Stimulated activated CD8-positive, alpha-beta memory T cell treated with anti-CD3 and anti-CD28 coated beads, Interleukin-15, amount 100 ng/mL, for 1 hour (primary cell): ENCODE data around the gene MBTPS1.

Source experiments
- DNase-seq: peaks from one replicate; pipeline ENCODE4 v3.0.0-alpha.2; 2020; ENCODE audit warnings: low read depth

Gene MBTPS1

DNA sequence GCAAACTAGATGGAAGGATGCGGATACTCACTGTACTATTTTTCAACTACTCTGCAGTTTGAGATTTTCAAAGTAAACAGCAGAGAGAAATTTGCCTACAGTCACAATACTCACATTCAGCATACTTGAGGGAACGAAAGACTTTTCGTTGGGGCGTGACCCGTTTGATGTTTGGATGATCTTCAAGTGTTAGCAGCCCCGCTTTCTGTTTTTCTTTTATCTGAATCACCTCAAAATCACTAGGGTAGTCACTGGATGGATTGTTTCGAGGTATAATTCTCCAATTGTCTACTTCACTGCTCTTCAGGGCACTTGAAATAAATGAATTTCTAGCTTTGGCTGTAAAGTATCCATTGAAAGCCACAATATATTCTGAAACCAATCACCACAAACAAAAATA is 17.8 kb downstream of the MBTPS1 start:
- DNase-seq: no peak

DNA sequence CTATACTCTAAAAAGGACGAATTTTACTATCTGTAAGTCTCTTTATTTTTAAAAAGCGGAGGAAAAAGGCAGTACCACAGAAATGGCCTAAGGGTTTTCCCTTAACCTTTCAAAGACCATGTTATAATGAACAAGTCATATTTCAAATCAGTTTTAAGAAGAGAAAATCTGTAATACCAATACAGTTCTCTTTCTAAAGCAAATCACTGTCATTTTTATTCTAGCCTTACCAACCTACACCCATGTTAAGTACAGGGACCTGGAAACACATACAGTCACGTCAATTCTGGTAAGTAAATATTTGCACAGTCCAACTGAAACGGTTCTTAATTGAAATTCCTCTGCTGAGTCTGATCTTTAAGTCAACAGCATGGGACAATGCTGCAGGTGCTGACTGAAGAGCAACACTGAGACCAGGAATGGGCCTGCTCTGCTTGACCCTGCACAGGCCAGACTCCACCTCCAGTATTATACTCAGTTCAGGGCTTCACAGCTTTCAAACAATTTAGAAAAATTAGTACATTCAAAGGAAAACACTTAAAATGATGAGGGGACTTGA is 20.2 kb downstream of the MBTPS1 start:
- DNase-seq: no peak

- DNase-seq: no peak
These were observed 21.3 kb downstream of the MBTPS1 start for GRCh38 chr16:84095466-84095865.

GRCh38 chr16:84093879-84094270 is 22.9 kb downstream of the MBTPS1 start:
- DNase-seq: no peak

DNA sequence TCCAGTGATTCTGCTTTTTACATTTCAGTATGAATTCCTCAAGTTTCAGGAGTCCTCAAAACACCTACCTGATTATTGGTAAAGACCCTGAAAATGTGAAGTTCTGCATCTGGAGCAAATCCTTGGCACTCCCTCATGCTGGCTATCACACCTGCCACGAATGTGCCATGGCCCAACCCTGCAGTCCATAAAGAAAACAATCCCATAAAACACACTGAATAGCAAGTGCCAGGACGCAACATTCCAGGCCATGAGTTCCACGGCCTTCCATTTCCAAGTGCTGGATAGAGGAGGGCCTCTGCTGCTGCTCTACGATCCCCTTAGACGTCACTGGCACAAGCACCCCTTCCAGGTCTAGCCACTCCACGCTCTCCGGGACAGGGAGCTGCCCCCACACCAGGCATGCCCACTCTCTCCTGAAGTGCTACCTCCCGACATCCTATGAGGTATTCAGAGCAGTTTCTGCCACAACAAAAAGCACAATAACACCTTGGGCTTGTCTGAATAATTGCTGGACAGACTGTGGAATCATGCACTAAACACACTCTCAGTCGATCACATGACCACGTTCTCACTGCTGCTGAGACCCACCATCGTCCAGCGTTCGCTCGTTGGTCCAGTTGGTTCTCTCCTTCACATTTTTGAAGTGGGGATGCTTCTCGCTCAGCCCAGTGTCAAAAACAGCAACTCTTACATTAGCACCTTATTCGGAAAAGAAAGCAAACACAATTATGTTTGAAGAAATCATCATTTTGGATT is 23.4 kb downstream of the MBTPS1 start:
- no peak for DNase-seq

DNA sequence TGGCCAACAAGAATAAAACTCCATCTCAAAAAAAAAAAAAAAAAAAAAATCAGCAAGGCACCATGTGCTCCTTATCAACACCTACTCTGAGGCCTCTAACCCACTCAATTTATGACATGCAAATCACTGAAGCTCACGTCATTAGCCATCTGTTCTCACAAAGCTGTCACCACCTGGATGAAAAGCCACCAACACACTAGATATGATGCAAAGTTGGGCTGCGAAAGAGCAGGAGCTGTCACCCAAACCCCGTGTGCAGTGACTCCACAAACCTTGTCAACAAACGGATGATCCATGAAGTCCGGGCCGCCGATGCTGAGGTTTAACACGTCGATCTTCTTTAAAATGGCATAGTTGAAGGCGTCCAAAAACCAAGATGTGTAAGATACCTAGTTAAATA is 25.3 kb downstream of the MBTPS1 start:
- no peak for DNase-seq

- DNase-seq: no peak
These were observed 26.5 kb downstream of the MBTPS1 start for GRCh38 chr16:84090211-84090610.

- peak; percentile 7 for DNase-seq
These were observed 27.9 kb downstream of the MBTPS1 start for GRCh38 chr16:84088695-84089395.

- no peak for DNase-seq
These were observed 29.1 kb downstream of the MBTPS1 start for GRCh38 chr16:84087466-84088151.

- no peak for DNase-seq
These were observed 29.7 kb downstream of the MBTPS1 start for GRCh38 chr16:84087001-84087400.

GRCh38 chr16:84086341-84086740 is 30.4 kb downstream of the MBTPS1 start:
- DNase-seq: no peak

DNA sequence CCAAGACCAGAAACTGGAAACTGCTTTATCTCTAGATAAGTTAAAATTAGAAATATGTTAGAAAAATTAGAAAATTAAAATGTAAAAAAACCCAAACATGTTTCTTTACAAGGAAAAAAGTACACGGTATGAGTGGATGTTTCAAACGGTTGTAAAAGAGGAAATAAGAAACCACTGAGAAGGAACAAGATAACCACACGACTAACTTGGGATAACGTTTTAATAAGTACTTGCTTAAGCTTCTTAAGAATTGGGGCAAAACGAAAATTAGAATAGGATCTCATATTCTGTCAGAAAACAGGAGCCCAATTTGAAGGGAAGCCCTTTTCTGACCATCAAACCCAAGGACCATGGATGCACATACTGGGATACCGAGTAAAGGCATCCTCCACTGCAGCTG is 31.0 kb downstream of the MBTPS1 start:
- no peak for DNase-seq

DNA sequence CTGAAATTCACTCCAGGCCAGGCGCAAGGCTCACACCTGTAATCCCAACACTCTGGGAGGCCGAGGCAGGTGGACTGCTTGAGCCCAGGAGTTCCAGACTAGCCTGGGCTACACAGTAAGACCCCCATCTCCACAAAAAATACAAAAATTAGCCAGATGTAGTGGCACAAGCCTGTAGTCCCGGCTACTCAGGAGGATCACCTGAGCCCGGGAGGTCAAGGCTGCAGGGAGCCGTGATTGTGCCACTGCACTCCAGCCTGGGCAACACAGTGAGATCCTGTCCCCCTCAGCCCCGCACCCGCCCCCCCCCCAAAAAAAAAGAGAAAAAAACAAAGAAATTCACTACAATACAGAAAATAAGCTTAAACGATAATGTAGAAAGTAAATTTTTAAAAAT is 31.5 kb downstream of the MBTPS1 start:
- DNase-seq: no peak

DNA sequence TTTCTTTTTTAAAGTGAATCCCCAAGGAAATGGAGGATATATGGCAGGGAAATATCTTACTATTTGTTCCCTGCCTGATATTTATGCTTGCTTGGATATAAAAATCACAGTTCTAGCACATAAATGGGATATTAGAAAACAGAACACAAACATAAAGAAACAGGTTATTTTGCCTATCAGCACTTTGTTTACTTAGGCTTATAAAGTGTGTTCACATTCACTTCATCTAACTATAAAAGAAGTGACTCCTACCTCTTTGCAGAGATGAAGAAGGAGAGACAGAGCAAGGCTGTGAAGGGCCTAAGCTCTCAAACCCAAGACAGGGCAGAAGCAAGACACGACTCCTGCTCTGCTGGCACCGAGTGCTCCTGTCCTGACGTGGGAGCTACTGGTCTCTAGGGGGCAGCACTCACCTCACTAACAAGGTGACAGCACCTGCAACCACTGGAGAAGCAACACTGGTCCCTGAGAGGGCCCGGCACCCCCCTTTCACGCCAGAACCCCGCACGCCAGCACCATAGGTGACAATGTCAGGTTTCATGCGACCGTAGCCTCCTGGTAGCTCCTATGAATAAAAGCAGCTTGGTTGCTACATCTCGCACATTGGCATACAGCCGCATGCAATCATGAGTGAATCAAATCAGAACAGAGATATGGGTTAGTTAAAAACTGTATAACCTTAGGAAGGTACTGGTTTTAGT is 32.0 kb downstream of the MBTPS1 start:
- peak; percentile 37 for DNase-seq

DNA sequence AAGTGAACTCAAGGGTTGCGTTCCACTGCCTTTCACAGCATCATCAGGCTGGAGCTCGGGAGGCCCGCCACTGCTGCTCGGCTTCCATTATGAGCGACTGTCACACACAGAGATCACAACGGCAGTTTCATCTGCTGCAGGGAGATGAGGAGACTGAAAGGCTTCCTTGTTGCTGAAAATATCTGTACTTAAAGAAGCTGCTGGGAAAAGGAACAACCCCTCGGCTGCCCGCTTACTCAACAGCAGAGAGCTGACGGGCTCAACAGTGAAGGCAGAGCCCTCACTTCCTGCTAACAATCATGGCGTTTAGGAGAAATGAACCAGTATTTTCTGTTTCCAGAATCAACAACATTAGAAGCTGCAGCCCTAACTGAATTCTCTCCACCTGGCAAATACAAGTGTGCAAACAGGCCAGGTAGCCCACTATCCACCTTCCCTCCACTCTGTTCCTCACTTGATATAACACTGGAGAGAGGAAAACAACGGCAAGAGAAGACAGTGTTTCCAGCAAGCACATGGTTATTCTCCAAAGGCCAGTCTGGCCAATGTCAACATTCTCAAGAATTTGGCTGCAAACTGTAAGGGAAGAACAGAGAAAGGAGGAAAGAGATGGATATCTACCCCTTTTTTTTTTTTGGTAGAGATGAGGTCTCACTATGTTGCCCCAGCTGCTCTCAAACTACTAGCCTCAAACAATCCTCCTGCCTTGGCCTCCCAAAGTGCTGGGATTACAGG is 33.7 kb downstream of the MBTPS1 start:
- no peak for DNase-seq

DNA sequence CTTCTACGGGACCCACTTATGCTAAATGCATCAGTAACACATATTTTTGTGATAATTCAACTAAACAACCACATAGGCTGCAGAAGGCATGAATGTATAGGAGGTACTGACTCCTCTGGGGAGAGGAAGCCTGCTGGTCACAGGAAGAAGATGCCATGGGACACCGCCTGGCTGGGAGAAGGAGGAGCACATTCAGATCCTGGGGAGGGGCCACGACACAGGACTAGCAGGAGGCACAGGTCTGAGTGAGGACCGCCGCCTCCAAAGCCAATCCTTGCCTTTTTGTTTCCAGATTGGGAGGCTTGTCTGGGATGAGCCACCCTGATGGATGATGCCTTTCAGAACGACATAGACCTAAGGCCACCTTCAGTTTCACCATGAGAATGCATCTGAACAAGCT is 34.6 kb downstream of the MBTPS1 start:
- no peak for DNase-seq

GRCh38 chr16:84081446-84081989 is 35.2 kb downstream of the MBTPS1 start:
- no peak for DNase-seq

GRCh38 chr16:84080813-84081212 is 35.9 kb downstream of the MBTPS1 start:
- DNase-seq: no peak

- no peak for DNase-seq
These were observed 36.4 kb downstream of the MBTPS1 start for GRCh38 chr16:84080378-84080777.

- no peak for DNase-seq
These were observed 37.1 kb downstream of the MBTPS1 start for GRCh38 chr16:84079664-84080063.

DNA sequence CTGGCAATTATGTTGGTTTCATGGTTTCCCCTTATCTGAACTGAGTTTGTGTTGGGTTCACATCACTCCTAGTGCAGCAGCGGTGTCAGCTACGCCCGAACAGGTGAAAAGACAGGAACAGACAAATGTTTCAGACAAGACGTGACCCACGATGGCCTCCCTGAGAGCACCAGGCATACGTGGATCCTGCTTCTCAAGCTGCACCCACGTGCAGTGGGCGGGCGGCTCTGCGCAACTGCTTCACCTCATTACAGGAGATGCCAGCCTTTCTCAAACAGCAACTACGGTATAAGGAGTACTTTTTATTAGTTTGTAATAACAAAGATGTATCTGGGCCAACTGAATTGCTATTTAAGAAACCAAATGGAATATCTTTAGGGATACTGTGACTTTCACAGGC is 41.4 kb downstream of the MBTPS1 start:
- DNase-seq: no peak
